Heart right ventricle (tissue), 16 donors: ENCODE measurements around the gene SLC25A19. TPM values are rescaled to one million over a fixed set of nuclear protein-coding genes. Genes with fewer than 3 reads are reported as not detected.
A peak's percentile ranks its signal among the peaks of the same experiment; 100 is the strongest.

ENCODE experiments used
- ATAC-seq, 8 donors: fragments of 200-7000 bp; cut with Tn5 transposase; one replicate each; pipeline ENCODE4 v1.9.1; 2020; ENCODE audit warnings: mild to moderate bottlenecking in 8 of 8, moderate library complexity in 8 of 8, moderate number of reproducible peaks in 1 of 8
- DNase-seq, 2 donors: peaks; one replicate each; pipeline ENCODE4 v3.0.0-alpha.2; 2020
- H3K27ac ChIP-seq, 10 donors: fragments of 200-600 bp; sonication (generic) in 2 of 10; one replicate each; pipeline versions ENCODE4 v1.5.0 to v1.8.0; 2020 to 2022; ENCODE audit warnings: mild to moderate bottlenecking in 3 of 10
- H3K27me3 ChIP-seq, 7 donors: fragments of 200-600 bp; one replicate each; pipeline ENCODE4 v1.8.0; 2021 to 2022; ENCODE audit warnings: mild to moderate bottlenecking in 2 of 7
- H3K36me3 ChIP-seq, 9 donors: fragments of 200-600 bp; sonication (generic) in 1 of 9; one replicate each; pipeline versions ENCODE4 v1.5.0 to v1.8.0; 2020 to 2022; ENCODE audit warnings: mild to moderate bottlenecking in 2 of 9
- H3K4me1 ChIP-seq, 9 donors: fragments of 200-600 bp; sonication (generic) in 1 of 9; one replicate each; pipeline versions ENCODE4 v1.5.0 to v1.8.0; 2020 to 2022; ENCODE audit warnings: mild to moderate bottlenecking in 4 of 9
- H3K4me3 ChIP-seq, 10 donors: fragments of 200-600 bp; sonication (generic) in 2 of 10; one replicate each; pipeline versions ENCODE4 v1.5.0 to v1.8.0; 2020 to 2022; ENCODE audit warnings: mild to moderate bottlenecking in 7 of 10, moderate library complexity in 2 of 10
- H3K9me3 ChIP-seq, 11 donors: fragments of 200-600 bp in 10 of 11; sonication (generic) in 2 of 11; one replicate each; pipeline versions ENCODE4 v1.5.0 to v1.8.0; 2013 to 2022; ENCODE audit warnings: mild to moderate bottlenecking in 2 of 11, control low read depth in 1 of 11, moderate library complexity in 1 of 11
- CTCF ChIP-seq, 9 donors: fragments of 200-600 bp; sonication (generic) in 2 of 9; IDR thresholded peaks; one replicate each; pipeline versions ENCODE4 v1.5.0 to v1.8.0; 2021 to 2022; ENCODE audit warnings: antibody characterized with exemption in 9 of 9, mild to moderate bottlenecking in 5 of 9, moderate library complexity in 1 of 9
- WGBS, 2 donors: extraction: QIAGEN DNeasy Blood & Tissue Kit; methylation state at CpG; one replicate each; pipeline ENCODE4 v1.1.7; 2013; ENCODE audit warnings: inconsistent platforms in 1 of 2; 5-methylcytosine and 5-hydroxymethylcytosine counted together
- intact Hi-C, 10 donors: fragments of 100-400 bp; cut with DNase I; formaldehyde crosslinking; loops; one replicate each; pipeline versions ENCODE4 v1.11.1 to v1.14.2; 2022
- polyA plus RNA-seq, 2 donors: library from polyadenylated mRNA; stranded (reverse); fragments of 200-250 nt; gene quantifications; one replicate each; pipeline ENCODE4 v1.2.3, GENCODE V29; 2013
- total RNA-seq, 10 donors: library from RNA; stranded (reverse); fragmentation: NEBNext Ultra II Directional in 3 of 10; extraction: Animal tissue kit (Norgen Biotek cat#: 25700) in 3 of 10; gene quantifications; one replicate each; pipeline versions ENCODE4 v1.2.1 to v1.2.4, GENCODE V29; 2021 to 2023
- donor health status: Arrhythmogenic right ventricular cardiomyopathy.
- donor health status: ischemic (EF 13 %, LVEDD 7.1; RV severe dilation, severe dysfunction).
- donor health status: healthy with polysubstance abuse.
- donor health status: DM: no; HTN: yes; CAD: no.
- donor health status: DM: no; HTN: no; CAD: no.
- donor health status: ischemic (EF 25% LVEDD 6.9; RV normal size, moderate dysfunction).
- donor health status: ischemic (EF 25% LVEDD 5.7; RV mildly dilated, moderate dysfunction).
- donor health status: healthy.
- donor health status: DM: yes; HTN: yes; CAD: no.
- donor health status: Ischemic cardiomyopathy.
- donor health status: ischemic (EF 35%, LVEDD 5.7; RV mildly dilated, moderate dysfunction).
- donor health status: nonischemic (EF 11% LVEDD 7.7; RV severe dilation, severe dysfunction).
- donor health status: DM: yes; HTN: yes; CAD: no.
- donor health status: PGD.
- donor health status: ischemic (EF 29% LVEDD 5.4; RV normal size, mild dysfunction).
- donor health status: nonischemic (EF 23%, LVEDD 6.1; RV moderate dilation, normal function).

The SLC25A19 gene
- total and polyA plus RNA-seq, 12 donors, result 6.8 to 23.2 (median 12.2) TPM

GRCh38 chr17:75289832-75290337 is 652 bp upstream of the SLC25A19 start:
- Histone ChIP-seq H3K36me3 (peaks cover 0 to 22% (median 0%) of the 10 kb centered on the region in 9 donors), H3K9me3 (no peaks in the 10 kb centered on the region), H3K4me1 (peaks cover 0 to 48% (median 10%) of the 10 kb centered on the region in 9 donors), H3K27me3 (no peaks in the 10 kb centered on the region), H3K27ac (peak overlapping the region; percentile 46 to 97 (median 90)), H3K4me3 (peak overlapping the region; percentile 39 to 98 (median 81))
- TF ChIP-seq CTCF (IDR thresholded peaks at IDR 0.05), result peak in 4 of 9 donors; percentile 25 to 32 (median 26)
- DNase-seq (peak; percentile 39 to 53), ATAC-seq (peak in 6 of 8 donors; percentile 26 to 51 (median 42))
- intact Hi-C loops, result loop anchor here in 2 of 10 donors (1.0 to 2.0 kb wide), 2 partner anchors 19 to 114 kb away; partner anchors contain the start of gene MIF4GD (in 1 of the 2)
- 4 to 8% methylated on average over 26 of the region's 26 CpGs for WGBS, 2 donors

- Histone ChIP-seq H3K4me1 (peaks cover 0 to 37% (median 10%) of the 10 kb centered on the region in 9 donors), H3K36me3 (peaks cover 0 to 31% (median 0%) of the 10 kb centered on the region in 9 donors), H3K9me3 (no peaks in the 10 kb centered on the region), H3K4me3 (peak overlapping the region; percentile 59 to 98 (median 90)), H3K27ac (peak overlapping the region in 9 of 10 donors; percentile 70 to 97 (median 90)), H3K27me3 (no peaks in the 10 kb centered on the region)
- DNase-seq (no peak), ATAC-seq (peak; percentile 3 to 32 (median 14))
- intact Hi-C loops, result loop anchor here in 2 of 10 donors (1.0 to 2.0 kb wide), 2 partner anchors 18 to 116 kb away; partner anchors contain the start of gene MIF4GD (in 1 of the 2)
- no peak for TF ChIP-seq CTCF (IDR thresholded peaks at IDR 0.05)
- 0 to 1% methylated on average over 14 of the region's 14 CpGs for WGBS, 2 donors
These were observed 491 bp downstream of the SLC25A19 start for GRCh38 chr17:75288770-75289114.

GRCh38 chr17:75288359-75288758 is 874 bp downstream of the SLC25A19 start:
- 31 to 42% methylated on average over 2 of the region's 2 CpGs for WGBS, 2 donors
- ATAC-seq, result no peak
- H3K4me1 ChIP-seq, result peaks cover 0 to 33% (median 10%) of the 10 kb centered on the region in 9 donors

GRCh38 chr17:75287221-75287620 is 2.0 kb downstream of the SLC25A19 start:
- no peak for TF ChIP-seq CTCF (IDR thresholded peaks at IDR 0.05)
- intact Hi-C loops, result no loop called here
- H3K36me3 ChIP-seq, result peaks cover 0 to 46% (median 0%) of the 10 kb centered on the region in 9 donors
- no peaks in the 10 kb centered on the region for H3K27me3 ChIP-seq
- DNase-seq (no peak), ATAC-seq (no peak)
- no peak overlapping the region for H3K4me3 ChIP-seq
- WGBS, 2 donors, result 84 to 88% methylated on average over 9 of the region's 9 CpGs
- no peak overlapping the region for H3K27ac ChIP-seq
- H3K9me3 ChIP-seq, result no peaks in the 10 kb centered on the region
- H3K4me1 ChIP-seq, result peaks cover 0 to 24% (median 10%) of the 10 kb centered on the region in 9 donors

More at GRCh38 chr17:75288359-75288758, 874 bp downstream of the SLC25A19 start:
- H3K27me3 ChIP-seq, result no peaks in the 10 kb centered on the region
- no peak for DNase-seq
- intact Hi-C loops, result loop anchor here in 1 of 10 donors (2.0 kb wide), 1 partner anchor 18 kb away; the partner anchor contains the start of gene MIF4GD
- H3K27ac ChIP-seq, result peak overlapping the region in 1 of 10 donors; percentile 96
- peak overlapping the region in 9 of 10 donors; percentile 59 to 98 (median 86) for H3K4me3 ChIP-seq
- TF ChIP-seq CTCF (IDR thresholded peaks at IDR 0.05), result no peak
- H3K36me3 ChIP-seq, result peaks cover 0 to 35% (median 0%) of the 10 kb centered on the region in 9 donors
- no peaks in the 10 kb centered on the region for H3K9me3 ChIP-seq
